Ascending aorta (tissue), 2 donors: ENCODE data around the gene TTLL9. TPM values are rescaled to one million over a fixed set of nuclear protein-coding genes. Genes with fewer than 3 reads are reported as not detected.

Experiments
- DNase-seq, 2 donors: peaks; one replicate each; pipeline ENCODE4 v3.0.0-alpha.2; 2019; ENCODE audit warnings: low spot score in 2 of 2
- H3K27ac ChIP-seq, 2 donors: fragments of 200-600 bp; sonication (generic); one replicate each; pipeline ENCODE4 v1.5.1; 2016 to 2017; ENCODE audit warnings: mild to moderate bottlenecking in 1 of 2
- H3K27me3 ChIP-seq: fragments of 200-600 bp; sonication (generic); one replicate; pipeline ENCODE4 v1.5.1; 2017
- H3K36me3 ChIP-seq, 2 donors: fragments of 200-600 bp; sonication (generic); one replicate each; pipeline ENCODE4 v1.5.1; 2016
- H3K4me1 ChIP-seq, 2 donors: fragments of 200-600 bp; sonication (generic); one replicate each; pipeline ENCODE4 v1.5.1; 2016 to 2017; ENCODE audit warnings: mild to moderate bottlenecking in 1 of 2
- H3K4me3 ChIP-seq, 2 donors: fragments of 200-600 bp; sonication (generic); one replicate each; pipeline ENCODE4 v1.5.1; 2016 to 2017; ENCODE audit warnings: mild to moderate bottlenecking in 1 of 2
- H3K9me3 ChIP-seq, 2 donors: fragments of 200-600 bp; sonication (generic); one replicate each; pipeline ENCODE4 v1.5.1; 2016
- CTCF ChIP-seq, 3 experiments: fragments of 200-600 bp in 2 of 3; fragments of 450-650 bp in 1 of 3; sonication (generic) in 2 of 3; IDR thresholded peaks; one replicate each; pipeline ENCODE4 v1.5.1; 2016 to 2019; ENCODE audit warnings: antibody characterized with exemption in 3 of 3, mild to moderate bottlenecking in 1 of 3, moderate library complexity in 1 of 3
- intact Hi-C: fragments of 100-400 bp; cut with DNase I; formaldehyde crosslinking; loops from one replicate; pipeline ENCODE4 v1.15.1; 2023
- total RNA-seq: library from RNA; depleted of rRNA; stranded (reverse); fragments of >200 nt; gene quantifications from one replicate; pipeline ENCODE4 v1.1.0, GENCODE V29; 2016

The TTLL9 gene
- total RNA-seq, 1 donor from 2014 or later: not detected

DNA sequence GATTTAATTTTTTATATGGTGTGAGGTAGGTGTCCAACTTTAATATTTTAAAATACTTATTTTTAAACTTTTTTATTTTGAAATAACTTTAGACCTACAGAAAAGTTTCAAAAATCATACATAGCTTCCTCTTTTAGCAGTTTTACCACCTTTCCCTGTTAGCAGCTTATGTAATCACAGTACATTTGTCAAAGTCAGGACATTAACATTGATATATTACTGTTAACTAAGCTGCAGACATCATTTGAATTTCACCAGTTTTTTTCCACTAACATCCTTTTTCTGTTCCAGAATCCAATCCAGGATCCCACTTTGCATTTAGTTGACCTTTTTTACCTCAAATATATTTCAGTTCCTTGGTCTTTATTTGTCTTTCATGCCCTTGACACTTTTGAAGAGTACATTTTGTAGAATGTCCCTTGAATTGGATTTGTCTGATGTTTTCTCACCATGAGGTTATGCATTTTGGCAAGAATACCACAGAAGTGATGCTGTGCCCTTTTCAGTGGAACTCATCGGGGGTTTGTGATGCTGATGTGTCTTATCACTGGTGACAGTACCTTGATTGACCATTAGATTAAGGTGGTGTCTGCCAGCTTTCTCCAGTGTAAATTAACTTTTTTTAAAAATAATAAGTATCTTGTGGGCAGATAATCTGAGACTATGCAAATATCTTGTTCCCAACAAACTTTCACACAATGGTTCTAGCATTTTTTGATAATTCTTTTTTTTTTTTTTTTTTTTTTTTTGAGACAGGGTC is 33.4 kb downstream of the TTLL9 start:
- intact Hi-C loops: no loop called here
- Histone ChIP-seq H3K27me3 (no peaks in the 10 kb centered on the region), H3K36me3 (no peaks in the 10 kb centered on the region), H3K4me1 (no peaks in the 10 kb centered on the region), H3K27ac (no peak overlapping the region), H3K9me3 (no peaks in the 10 kb centered on the region), H3K4me3 (no peak overlapping the region)
- TF ChIP-seq CTCF (IDR thresholded peaks at IDR 0.05): no peak
- DNase-seq: no peak

- no peak overlapping the region for H3K4me3 ChIP-seq
- H3K36me3 ChIP-seq: no peaks in the 10 kb centered on the region
- no peaks in the 10 kb centered on the region for H3K27me3 ChIP-seq
- no peak for TF ChIP-seq CTCF (IDR thresholded peaks at IDR 0.05)
- H3K27ac ChIP-seq: no peak overlapping the region
- DNase-seq: no peak
- no peaks in the 10 kb centered on the region for H3K9me3 ChIP-seq
- H3K4me1 ChIP-seq: no peaks in the 10 kb centered on the region
- intact Hi-C loops: no loop called here
Measured at GRCh38 chr20:31906001-31906400, 35.6 kb downstream of the TTLL9 start.

- TF ChIP-seq CTCF (IDR thresholded peaks at IDR 0.05): no peak
- Histone ChIP-seq H3K9me3 (no peaks in the 10 kb centered on the region), H3K27me3 (no peaks in the 10 kb centered on the region), H3K27ac (no peak overlapping the region), H3K36me3 (no peaks in the 10 kb centered on the region), H3K4me3 (no peak overlapping the region), H3K4me1 (no peaks in the 10 kb centered on the region)
- intact Hi-C loops: no loop called here
- no peak for DNase-seq
Measured at GRCh38 chr20:31907046-31907445, 36.6 kb downstream of the TTLL9 start.

DNA sequence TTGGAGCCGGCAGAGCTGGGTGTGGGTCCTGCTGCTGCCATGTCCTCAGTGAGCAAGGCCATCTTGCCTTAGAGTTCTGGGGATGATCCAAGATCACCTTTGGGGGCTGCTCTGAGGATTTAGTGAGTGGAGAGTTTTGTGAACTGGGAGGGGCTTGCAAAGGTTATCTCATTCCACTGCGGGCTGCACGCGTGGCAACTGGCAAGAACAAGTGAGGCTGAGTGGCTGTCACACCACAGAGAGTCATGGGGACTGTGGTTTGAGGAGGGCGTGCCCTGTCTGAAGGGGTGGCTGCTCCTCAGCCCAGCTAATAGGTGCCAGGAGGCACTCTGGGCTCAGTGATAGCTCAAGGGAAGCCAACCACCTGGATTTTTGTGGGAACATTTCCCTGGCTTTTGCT is 37.6 kb downstream of the TTLL9 start:
- Histone ChIP-seq H3K27ac (no peak overlapping the region), H3K27me3 (no peaks in the 10 kb centered on the region), H3K4me3 (no peak overlapping the region), H3K36me3 (no peaks in the 10 kb centered on the region), H3K9me3 (no peaks in the 10 kb centered on the region), H3K4me1 (no peaks in the 10 kb centered on the region)
- intact Hi-C loops: no loop called here
- no peak for TF ChIP-seq CTCF (IDR thresholded peaks at IDR 0.05)
- DNase-seq: no peak

GRCh38 chr20:31908424-31908823 is 38.0 kb downstream of the TTLL9 start:
- no peak overlapping the region for H3K4me3 ChIP-seq
- H3K4me1 ChIP-seq: no peaks in the 10 kb centered on the region
- H3K27me3 ChIP-seq: no peaks in the 10 kb centered on the region
- TF ChIP-seq CTCF (IDR thresholded peaks at IDR 0.05): no peak
- no peaks in the 10 kb centered on the region for H3K36me3 ChIP-seq
- DNase-seq: no peak
- no peak overlapping the region for H3K27ac ChIP-seq
- H3K9me3 ChIP-seq: no peaks in the 10 kb centered on the region
- intact Hi-C loops: no loop called here
